HepG2 (cell line): Measurements from ENCODE around the gene TP53BP2.

Experiments used
- GTF2F1 ChIP-seq: fragments of 150-350 bp; IDR thresholded peaks from 2 replicates; pipeline ENCODE4 v1.6.1; 2014; ENCODE audit warnings: low read length
- ISX ChIP-seq: sonication (generic); formaldehyde crosslinking; conservative IDR thresholded peaks from 2 replicates; pipeline ENCODE4 v1.5.0; 2020; ENCODE audit warnings: missing genetic modification reagents
- MATR3 ChIP-seq: sonication (generic); formaldehyde crosslinking; IDR thresholded peaks from 2 replicates; pipeline ENCODE4 v1.4.0; 2020; ENCODE audit warnings: missing genetic modification reagents
- PBX2 ChIP-seq: IDR thresholded peaks from 2 replicates; pipeline ENCODE4 v1.6.1; 2016; ENCODE audit warnings: control low read depth
- SIN3B ChIP-seq: fragments of 150-350 bp; IDR thresholded peaks from 2 replicates; pipeline ENCODE4 v1.6.1; 2014; ENCODE audit warnings: low read length
- SP5 ChIP-seq: IDR thresholded peaks from 2 replicates; pipeline ENCODE4 v1.6.1; 2016; ENCODE audit warnings: low read depth, borderline replicate concordance
- ZNF274 ChIP-seq: sonication (generic); formaldehyde crosslinking; IDR thresholded peaks from 2 replicates; pipeline ENCODE4 v1.5.1; 2020; ENCODE audit warnings: mild to moderate bottlenecking, missing genetic modification reagents
- ZNF879 ChIP-seq: sonication (generic); formaldehyde crosslinking; IDR thresholded peaks from 2 replicates; pipeline ENCODE4 v1.8.1; 2023; ENCODE audit warnings: missing genetic modification reagents

GRCh38 chr1:223802032-223802431 is 43.7 kb downstream of the TP53BP2 start:
- TF ChIP-seq SIN3B (no peak), GTF2F1 (no peak), ZNF879 (no peak), SP5 (CRISPR knock-in tag) (no peak), ZNF274 (no peak), PBX2 (no peak), MATR3 (CRISPR knock-in tag) (no peak), ISX (CRISPR knock-in tag) (no peak)
